ENCODE measurements around the gene MPRIP. TPM values are rescaled to one million over a fixed set of nuclear protein-coding genes. Genes with fewer than 3 reads are reported as not detected.

MPRIP gene
- total and polyA plus RNA-seq, 2 of the 13 experiments (the other 11 are each of a cell fraction or from before 2014, with no cell fraction given), result 50.2 to 52.4 TPM

DNA sequence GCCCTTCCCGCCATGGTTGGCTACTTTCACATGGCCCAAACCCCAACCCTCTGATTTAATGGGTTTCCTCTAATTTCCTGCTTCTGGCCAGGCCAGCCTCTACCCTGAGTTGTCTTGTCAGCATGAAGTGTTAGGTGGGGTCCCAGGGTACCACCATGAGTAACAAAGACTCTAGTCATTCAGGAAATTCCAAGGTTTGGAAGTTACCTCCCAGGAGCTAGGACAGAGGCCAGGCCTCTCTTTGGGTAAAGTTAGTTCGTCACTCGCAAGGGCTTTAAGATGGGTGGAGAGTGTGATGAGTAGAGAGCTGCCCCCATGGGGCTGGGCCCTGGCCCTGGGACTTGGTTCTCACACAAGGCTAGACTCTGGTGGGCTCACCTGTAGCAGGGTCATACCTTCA, 109.3 kb downstream of the MPRIP start:
- H2AFZ ChIP-seq (ENCODE audit: low read length), result no peak overlapping the region
- ChIA-PET POLR2A (no interaction called here), CTCF (ENCODE audit: low intra/inter-chr PET ratio, low total read pairs) (no interaction called here)
- 93% methylated on average over 3 of the region's 3 CpGs for WGBS (ENCODE audit: low lambda C conversion rate)
- no peaks in the 10 kb centered on the region for H3K9me3 ChIP-seq (ENCODE audit: low read length)
- BruUV-seq (replicated peaks), result no TSS peak
- H3K4me1 ChIP-seq (ENCODE audit: insufficient read depth, low read length), result 0 out of 2 replicates have a peak, but pooled peaks cover 5% of the 10 kb centered on the region
- no peaks in the 10 kb centered on the region for H4K20me1 ChIP-seq (ENCODE audit: insufficient read depth, low read length)
- H3K4me3 ChIP-seq (replicated peaks in 1 of 3; ENCODE audit: insufficient read depth in 1 of 3, low read depth in 2 of 3, low read length in 3 of 3), result no peak overlapping the region
- peaks cover 16 to 61% of the 10 kb centered on the region in 2 experiments for H3K36me3 ChIP-seq (replicated peaks in 1 of 2; ENCODE audit: control insufficient read depth in 1 of 2, insufficient read depth in 2 of 2, low read length in 2 of 2)
- in situ Hi-C loops (cut with HindIII; ENCODE audit: extremely low pct_ligation_motif_present, low pct_unique_long_range_greater_than_20kb) (no loop called here), intact Hi-C loops (cut with micrococcal nuclease; ENCODE audit: unreplicated experiment) (no loop called here)
- no peak overlapping the region for H3K27ac ChIP-seq (ENCODE audit: extremely low read length, insufficient read depth, low read length)
- FAIRE-seq (no peak), DNase-seq (ENCODE audit: low spot score) (no peak), ATAC-seq (no peak)
- no peaks in the 10 kb centered on the region for H3K79me2 ChIP-seq (ENCODE audit: insufficient read depth, low read length)
- H3K4me2 ChIP-seq (ENCODE audit: low read depth, low read length), result no peak overlapping the region
- TF ChIP-seq KMT2A (CRISPR knock-in tag; IDR thresholded peaks at IDR 0.05), result no peak
- TF ChIP-seq CHCHD3 (CRISPR knock-in tag; IDR thresholded peaks at IDR 0.05), result no peak
- TF ChIP-seq NR2F2 (IDR thresholded peaks at IDR 0.05; ENCODE audit: borderline replicate concordance, low read depth), result no peak
- no peak for TF ChIP-seq HNF4A (CRISPR knock-in tag; IDR thresholded peaks at IDR 0.05)
- no peak for TF ChIP-seq ZNF12 (CRISPR knock-in tag; IDR thresholded peaks at IDR 0.05)
- no peak overlapping the region for H3K9ac ChIP-seq (ENCODE audit: insufficient read depth, low read depth, low read length)
- no peaks in the 10 kb centered on the region for H3K27me3 ChIP-seq (ENCODE audit: control insufficient read depth in 1 of 2, insufficient read depth in 2 of 2, low read length in 2 of 2)

DNA sequence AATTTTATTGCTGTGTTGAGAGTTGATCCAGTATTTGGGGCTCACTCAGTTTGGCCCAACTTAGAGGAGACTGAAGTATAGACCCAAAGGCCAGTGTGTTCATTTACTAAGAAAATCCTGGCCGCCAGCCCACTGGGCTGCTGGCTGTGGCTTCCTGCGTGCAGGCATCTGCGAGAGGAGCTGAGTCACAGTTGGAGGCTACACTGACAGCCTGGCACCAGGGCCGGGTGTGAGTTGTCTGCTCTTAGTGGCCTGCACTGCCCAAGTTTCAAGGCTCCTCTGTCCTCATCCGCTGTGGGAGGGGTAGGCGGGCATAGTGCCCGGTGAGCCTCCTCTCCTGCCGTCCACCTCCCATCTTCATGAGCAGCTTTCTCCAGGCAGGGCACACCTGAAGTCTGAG, 109.7 kb downstream of the MPRIP start:
- FAIRE-seq (no peak), DNase-seq (ENCODE audit: low spot score) (no peak), ATAC-seq (no peak)
- H2AFZ ChIP-seq (ENCODE audit: low read length), result no peak overlapping the region
- POLR2A ChIA-PET, result no interaction called here
- TF ChIP-seq ZNF430 (CRISPR knock-in tag; IDR thresholded peaks at IDR 0.05), result no peak
- TF ChIP-seq MEIS1 (CRISPR knock-in tag; IDR thresholded peaks at IDR 0.05; ENCODE audit: borderline replicate concordance), result no peak
- TF ChIP-seq ZFP36 (IDR thresholded peaks at IDR 0.05; ENCODE audit: borderline replicate concordance, low read depth, low read length, partially characterized antibody), result no peak
- TF ChIP-seq HNRNPK (IDR thresholded peaks at IDR 0.05; ENCODE audit: low read depth, low read length, poor library complexity, severe bottlenecking), result no peak
- TF ChIP-seq, protein P1, sequence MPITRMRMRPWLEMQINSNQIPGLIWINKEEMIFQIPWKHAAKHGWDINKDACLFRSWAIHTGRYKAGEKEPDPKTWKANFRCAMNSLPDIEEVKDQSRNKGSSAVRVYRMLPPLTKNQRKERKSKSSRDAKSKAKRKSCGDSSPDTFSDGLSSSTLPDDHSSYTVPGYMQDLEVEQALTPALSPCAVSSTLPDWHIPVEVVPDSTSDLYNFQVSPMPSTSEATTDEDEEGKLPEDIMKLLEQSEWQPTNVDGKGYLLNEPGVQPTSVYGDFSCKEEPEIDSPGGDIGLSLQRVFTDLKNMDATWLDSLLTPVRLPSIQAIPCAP (CRISPR knock-in tag; IDR thresholded peaks at IDR 0.05; ENCODE audit: low read depth), result no peak
- TF ChIP-seq NONO (IDR thresholded peaks at IDR 0.05), result no peak
- TF ChIP-seq NONO (CRISPR knock-in tag; conservative IDR thresholded peaks at IDR 0.05), result no peak
- no peak for TF ChIP-seq ZNF326 (CRISPR knock-in tag; IDR thresholded peaks at IDR 0.05; ENCODE audit: borderline replicate concordance)
- H3K27ac ChIP-seq (ENCODE audit: extremely low read length, insufficient read depth, low read length), result no peak overlapping the region
- intact Hi-C loops (cut with micrococcal nuclease; ENCODE audit: unreplicated experiment) (no loop called here), in situ Hi-C loops (cut with HindIII; ENCODE audit: extremely low pct_ligation_motif_present, low pct_unique_long_range_greater_than_20kb) (no loop called here)
- H3K9ac ChIP-seq (ENCODE audit: insufficient read depth, low read depth, low read length), result no peak overlapping the region
- H3K36me3 ChIP-seq (replicated peaks in 1 of 2; ENCODE audit: control insufficient read depth in 1 of 2, insufficient read depth in 2 of 2, low read length in 2 of 2), result peaks cover 19 to 64% of the 10 kb centered on the region in 2 experiments
- 0 out of 2 replicates have a peak, but pooled peaks cover 5% of the 10 kb centered on the region for H3K4me1 ChIP-seq (ENCODE audit: insufficient read depth, low read length)
- no peaks in the 10 kb centered on the region for H3K9me3 ChIP-seq (ENCODE audit: low read length)
- no peaks in the 10 kb centered on the region for H3K27me3 ChIP-seq (ENCODE audit: control insufficient read depth in 1 of 2, insufficient read depth in 2 of 2, low read length in 2 of 2)
- no TSS peak for BruUV-seq (replicated peaks)
- CTCF ChIA-PET (ENCODE audit: low intra/inter-chr PET ratio, low total read pairs), result no interaction called here
- no peak overlapping the region for H3K4me3 ChIP-seq (replicated peaks in 1 of 3; ENCODE audit: insufficient read depth in 1 of 3, low read depth in 2 of 3, low read length in 3 of 3)
- H3K79me2 ChIP-seq (ENCODE audit: insufficient read depth, low read length), result no peaks in the 10 kb centered on the region
- 100% methylated on average over 3 of the region's 8 CpGs for WGBS (ENCODE audit: low lambda C conversion rate)
- no peak overlapping the region for H3K4me2 ChIP-seq (ENCODE audit: low read depth, low read length)
- H4K20me1 ChIP-seq (ENCODE audit: insufficient read depth, low read length), result no peaks in the 10 kb centered on the region
